GM12892 (cell line): ENCODE measurements around the gene LHX6.

Experiments
- POLR2A ChIP-seq: IDR thresholded peaks from 2 replicates; pipeline ENCODE4 v1.6.1; 2011; ENCODE audit warnings: low read depth, low read length, control low read depth
- TAF1 ChIP-seq: IDR thresholded peaks from 2 replicates; pipeline ENCODE4 v1.6.1; 2011; ENCODE audit warnings: low read depth, mild to moderate bottlenecking, control low read depth, low read length, borderline replicate concordance

DNA sequence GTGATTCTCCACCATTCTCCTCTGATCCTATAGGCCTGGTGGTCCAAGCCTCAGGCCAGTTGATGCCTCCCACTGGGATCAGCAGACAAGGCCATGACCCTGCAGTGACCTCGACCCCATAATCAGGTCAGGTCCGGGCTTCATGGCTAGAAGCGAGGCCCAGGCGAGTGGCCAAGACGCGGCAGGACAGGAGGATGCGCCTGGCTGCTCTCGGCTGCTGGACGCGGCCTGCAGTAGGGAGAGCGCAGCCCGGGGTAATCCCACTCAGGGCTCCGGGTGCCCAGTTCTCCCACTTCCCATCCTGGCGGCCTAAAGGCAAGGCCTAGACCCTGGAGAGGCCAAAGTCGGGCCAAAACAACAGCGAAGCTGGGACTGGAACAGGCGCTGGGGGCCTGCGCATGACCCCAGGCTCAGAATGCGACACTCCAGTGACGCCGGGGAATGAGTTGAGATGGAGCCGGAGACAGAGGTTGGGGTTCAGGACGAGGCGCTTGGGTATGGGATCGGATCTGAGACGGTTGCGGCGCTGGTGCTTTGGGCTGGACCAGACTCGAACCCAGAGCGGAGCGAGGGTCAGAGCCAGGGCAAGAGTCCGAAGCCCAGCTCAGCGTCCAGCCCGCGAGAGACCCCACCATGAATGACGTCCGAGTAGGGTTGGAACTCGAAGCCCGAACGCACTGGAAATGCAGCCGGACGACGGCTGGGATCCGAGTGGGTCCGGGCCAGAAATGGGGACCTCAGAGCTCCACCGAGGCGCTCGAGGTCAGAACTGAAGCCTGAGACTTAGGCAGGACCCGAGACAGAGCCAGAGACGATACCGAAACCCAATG, 3.2 kb downstream of the LHX6 start:
- no peak for TF ChIP-seq POLR2A
- TF ChIP-seq TAF1: no peak
